ENCODE data around the gene MDK. TPM values are rescaled to one million over a fixed set of nuclear protein-coding genes. Genes with fewer than 3 reads are reported as not detected.

Gene MDK
- total and polyA plus RNA-seq, 2 of the 13 experiments (the other 11 are each of a cell fraction or from before 2014, with no cell fraction given) = 312 to 407 TPM

DNA sequence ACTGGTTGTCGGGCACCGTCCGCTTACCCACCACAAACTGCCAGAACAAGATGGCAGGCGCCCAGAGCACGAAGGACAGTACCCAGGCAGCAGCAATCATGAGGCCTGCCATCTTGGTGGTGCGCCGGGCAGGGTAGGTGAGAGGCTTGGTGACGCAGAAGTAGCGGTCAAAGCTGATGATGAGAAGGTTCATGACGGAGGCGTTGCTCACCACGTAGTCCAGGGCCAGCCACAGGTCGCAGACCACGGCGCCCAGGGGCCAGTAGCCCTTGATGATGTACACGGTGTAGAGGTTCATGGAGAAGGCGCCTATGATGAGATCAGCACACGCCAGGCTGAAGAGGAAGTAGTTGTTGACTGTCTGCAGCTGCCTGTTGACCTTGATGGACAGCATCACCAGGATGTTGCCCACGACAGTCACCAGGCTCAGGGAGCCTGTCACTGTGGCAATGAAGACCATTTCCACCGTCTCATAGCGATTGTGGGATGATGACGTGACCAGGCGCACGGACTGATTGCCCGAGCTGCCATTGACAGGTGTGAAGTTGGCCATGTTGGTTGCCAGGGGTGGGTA lies 4.6 kb downstream of the MDK start (continued):
- TF ChIP-seq MEIS2 (CRISPR knock-in tag; IDR thresholded peaks at IDR 0.05) = no peak
- TF ChIP-seq ZBTB21 (CRISPR knock-in tag; IDR thresholded peaks at IDR 0.05) = peak; percentile 47; the same call in 1 of the 2 replicates
- TF ChIP-seq GABPB1 (CRISPR knock-in tag; IDR thresholded peaks at IDR 0.05) = peak; percentile 1; the same call in 1 of the 2 replicates
- TF ChIP-seq, protein P1, sequence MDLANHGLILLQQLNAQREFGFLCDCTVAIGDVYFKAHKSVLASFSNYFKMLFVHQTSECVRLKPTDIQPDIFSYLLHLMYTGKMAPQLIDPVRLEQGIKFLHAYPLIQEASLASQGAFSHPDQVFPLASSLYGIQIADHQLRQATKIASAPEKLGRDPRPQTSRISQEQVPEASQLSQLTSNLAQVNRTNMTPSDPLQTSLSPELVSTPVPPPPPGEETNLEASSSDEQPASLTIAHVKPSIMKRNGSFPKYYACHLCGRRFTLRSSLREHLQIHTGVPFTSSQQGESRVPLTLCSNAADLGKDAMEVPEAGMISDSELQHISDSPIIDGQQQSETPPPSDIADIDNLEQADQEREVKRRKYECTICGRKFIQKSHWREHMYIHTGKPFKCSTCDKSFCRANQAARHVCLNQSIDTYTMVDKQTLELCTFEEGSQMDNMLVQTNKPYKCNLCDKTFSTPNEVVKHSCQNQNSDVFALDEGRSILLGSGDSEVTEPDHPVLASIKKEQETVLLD (CRISPR knock-in tag; IDR thresholded peaks at IDR 0.05; ENCODE audit: low read depth) = no peak
- no peak for TF ChIP-seq KDM3A (CRISPR knock-in tag; IDR thresholded peaks at IDR 0.05; ENCODE audit: low read depth)
- TF ChIP-seq, protein P2, sequence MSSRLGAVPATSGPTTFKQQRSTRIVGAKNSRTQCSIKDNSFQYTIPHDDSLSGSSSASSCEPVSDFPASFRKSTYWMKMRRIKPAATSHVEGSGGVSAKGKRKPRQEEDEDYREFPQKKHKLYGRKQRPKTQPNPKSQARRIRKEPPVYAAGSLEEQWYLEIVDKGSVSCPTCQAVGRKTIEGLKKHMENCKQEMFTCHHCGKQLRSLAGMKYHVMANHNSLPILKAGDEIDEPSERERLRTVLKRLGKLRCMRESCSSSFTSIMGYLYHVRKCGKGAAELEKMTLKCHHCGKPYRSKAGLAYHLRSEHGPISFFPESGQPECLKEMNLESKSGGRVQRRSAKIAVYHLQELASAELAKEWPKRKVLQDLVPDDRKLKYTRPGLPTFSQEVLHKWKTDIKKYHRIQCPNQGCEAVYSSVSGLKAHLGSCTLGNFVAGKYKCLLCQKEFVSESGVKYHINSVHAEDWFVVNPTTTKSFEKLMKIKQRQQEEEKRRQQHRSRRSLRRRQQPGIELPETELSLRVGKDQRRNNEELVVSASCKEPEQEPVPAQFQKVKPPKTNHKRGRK (CRISPR knock-in tag; IDR thresholded peaks at IDR 0.05) = no peak
- no peak for TF ChIP-seq YEATS4 (CRISPR knock-in tag; IDR thresholded peaks at IDR 0.05; ENCODE audit: borderline replicate concordance)

DNA sequence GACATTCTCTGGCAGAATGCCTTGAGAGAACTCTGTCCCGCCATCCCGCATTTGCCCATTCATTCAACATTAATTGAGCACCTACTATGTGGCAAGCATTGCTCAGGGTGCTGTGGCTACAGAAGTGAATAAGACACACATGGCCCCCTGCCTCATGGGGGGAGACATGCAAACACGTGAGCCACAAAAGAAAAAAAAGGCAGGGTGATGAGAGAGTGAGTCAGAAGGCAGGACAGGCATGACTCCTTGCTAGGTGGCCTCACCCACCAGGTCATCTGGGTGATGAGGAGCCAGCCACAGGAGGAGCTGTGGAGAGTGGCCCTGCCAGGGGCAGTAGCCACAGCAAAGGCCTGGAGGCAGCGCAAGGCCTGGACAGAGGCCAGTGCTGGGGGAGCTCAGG lies 5.2 kb downstream of the MDK start:
- ChIA-PET POLR2A (no interaction called here), CTCF (ENCODE audit: low intra/inter-chr PET ratio, low total read pairs) (no interaction called here)
- FAIRE-seq (no peak), ATAC-seq (no peak), DNase-seq (ENCODE audit: low spot score) (no peak)
- no peak overlapping the region for H3K4me2 ChIP-seq (ENCODE audit: low read depth, low read length)
- 60% methylated on average over 4 of the region's 4 CpGs for WGBS (ENCODE audit: low lambda C conversion rate)
- H4K20me1 ChIP-seq (ENCODE audit: insufficient read depth, low read length) = peaks cover 11% of the 10 kb centered on the region
- H3K4me1 ChIP-seq (ENCODE audit: insufficient read depth, low read length) = peaks cover 62% of the 10 kb centered on the region
- H3K9me3 ChIP-seq (ENCODE audit: low read length) = no peaks in the 10 kb centered on the region
- no peak overlapping the region for H3K4me3 ChIP-seq (replicated peaks in 1 of 3; ENCODE audit: insufficient read depth in 1 of 3, low read depth in 2 of 3, low read length in 3 of 3)
- intact Hi-C loops (cut with micrococcal nuclease; ENCODE audit: unreplicated experiment) = no loop called here
- H3K79me2 ChIP-seq (ENCODE audit: insufficient read depth, low read length) = peaks cover 4% of the 10 kb centered on the region
- H3K9ac ChIP-seq (ENCODE audit: insufficient read depth, low read depth, low read length) = no peak overlapping the region
- H3K27me3 ChIP-seq (ENCODE audit: control insufficient read depth in 1 of 2, insufficient read depth in 2 of 2, low read length in 2 of 2) = peaks cover 13 to 36% of the 10 kb centered on the region in 2 experiments
- no TSS peak for BruUV-seq (replicated peaks)
- no peak overlapping the region for H2AFZ ChIP-seq (ENCODE audit: low read length)
- H3K36me3 ChIP-seq (replicated peaks in 1 of 2; ENCODE audit: control insufficient read depth in 1 of 2, insufficient read depth in 2 of 2, low read length in 2 of 2) = 0 out of 5 replicates have a peak, but pooled peaks cover 0 to 1% of the 10 kb centered on the region in 2 experiments
- TF ChIP-seq BHLHE40 (IDR thresholded peaks at IDR 0.05; ENCODE audit: low read length) = peak; percentile 52; the same call in 1 of the 2 replicates
- TF ChIP-seq, protein P3, sequence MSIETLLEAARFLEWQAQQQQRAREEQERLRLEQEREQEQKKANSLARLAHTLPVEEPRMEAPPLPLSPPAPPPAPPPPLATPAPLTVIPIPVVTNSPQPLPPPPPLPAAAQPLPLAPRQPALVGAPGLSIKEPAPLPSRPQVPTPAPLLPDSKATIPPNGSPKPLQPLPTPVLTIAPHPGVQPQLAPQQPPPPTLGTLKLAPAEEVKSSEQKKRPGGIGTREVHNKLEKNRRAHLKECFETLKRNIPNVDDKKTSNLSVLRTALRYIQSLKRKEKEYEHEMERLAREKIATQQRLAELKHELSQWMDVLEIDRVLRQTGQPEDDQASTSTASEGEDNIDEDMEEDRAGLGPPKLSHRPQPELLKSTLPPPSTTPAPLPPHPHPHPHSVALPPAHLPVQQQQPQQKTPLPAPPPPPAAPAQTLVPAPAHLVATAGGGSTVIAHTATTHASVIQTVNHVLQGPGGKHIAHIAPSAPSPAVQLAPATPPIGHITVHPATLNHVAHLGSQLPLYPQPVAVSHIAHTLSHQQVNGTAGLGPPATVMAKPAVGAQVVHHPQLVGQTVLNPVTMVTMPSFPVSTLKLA (IDR thresholded peaks at IDR 0.05) = peak; percentile 65
- no peak for TF ChIP-seq ZNF775 (CRISPR knock-in tag; IDR thresholded peaks at IDR 0.05; ENCODE audit: borderline replicate concordance)
- TF ChIP-seq FOSL2 (CRISPR knock-in tag; IDR thresholded peaks at IDR 0.05) = peak; percentile 52
- in situ Hi-C loops (cut with HindIII; ENCODE audit: extremely low pct_ligation_motif_present, low pct_unique_long_range_greater_than_20kb) = loop anchor here (5.0 kb wide), 1 partner anchor 146 kb away; no protein-coding TSS in a partner anchor
- no peak overlapping the region for H3K27ac ChIP-seq (ENCODE audit: extremely low read length, insufficient read depth, low read length)

Measured in HepG2 (cell line).